HepG2 (cell line): ENCODE measurements around the gene SPAG6. TPM values are rescaled to one million over a fixed set of nuclear protein-coding genes. Genes with fewer than 3 reads are reported as not detected.

Experiments
- ATAC-seq: fragments of 200-7000 bp; cut with Tn5 transposase; 3 replicates; pipeline ENCODE4 v1.9.1; 2020; ENCODE audit warnings: mild to moderate bottlenecking, moderate library complexity
- BruUV-seq: library from RNA; stranded (reverse); fragments of 400-500 nt; replicated peaks from 2 replicates; lab custom pipeline; 2021; lab: Mats Ljungman, UMichigan
- CTCF ChIA-PET: fragments of 300-600 bp; formaldehyde crosslinking; extraction: SDS; loops from one replicate; lab custom pipeline; 2021; ENCODE audit warnings: low total read pairs, inconsistent platforms, low intra/inter-chr PET ratio; lab: Yijun Ruan, JAX
- POLR2A ChIA-PET: fragments of 350-600 bp; sonication (Branson Sonifier 250); formaldehyde crosslinking; loops from one replicate; lab custom pipeline; 2020; ENCODE audit warnings: antibody characterized with exemption, inconsistent platforms; lab: Yijun Ruan, JAX
- DNase-seq: peaks from one replicate; pipeline ENCODE4 v3.0.0-alpha.2; 2015; ENCODE audit warnings: low spot score
- FAIRE-seq: peaks from 3 replicates; lab custom pipeline; 2011; peaks lifted over from hg19 to GRCh38; lab: Jason Lieb, UNC
- H2AFZ ChIP-seq: one replicate; pipeline ENCODE4 v1.6.1; 2011; ENCODE audit warnings: low read length, inconsistent platforms
- H3K27ac ChIP-seq: fragments of 300-600 bp; 3 replicates; pipeline ENCODE4 v1.8.0; 2011; ENCODE audit warnings: mixed run types, mild to moderate bottlenecking, mixed read lengths, low read length, inconsistent platforms; ENCODE audit not compliant: insufficient read depth; ENCODE audit errors: extremely low read length
- H3K27me3 ChIP-seq, 2 experiments: fragments of 200-600 bp in 1 of 2; 2 replicates in 1 of 2; 3 replicates in 1 of 2; pipeline versions ENCODE4 v1.6.0 to v1.8.0; 2011; ENCODE audit warnings: low read length in 2 of 2, mild to moderate bottlenecking in 2 of 2, moderate library complexity in 2 of 2, inconsistent platforms in 1 of 2; ENCODE audit not compliant: insufficient read depth in 2 of 2, control insufficient read depth in 1 of 2
- H3K36me3 ChIP-seq, 2 experiments: fragments of 200-600 bp in 1 of 2; replicated peaks in 1 of 2; 2 replicates in 1 of 2; 3 replicates in 1 of 2; pipeline versions ENCODE4 v1.5.1 to v1.8.0; 2011; ENCODE audit warnings: low read length in 2 of 2, inconsistent platforms in 1 of 2; ENCODE audit not compliant: insufficient read depth in 2 of 2, control insufficient read depth in 1 of 2
- H3K4me1 ChIP-seq: 2 replicates; pipeline ENCODE4 v1.5.1; 2012; ENCODE audit warnings: low read length, inconsistent platforms; ENCODE audit not compliant: insufficient read depth
- H3K4me2 ChIP-seq: 2 replicates; pipeline ENCODE4 v1.6.0; 2011; ENCODE audit warnings: low read depth, low read length, inconsistent platforms
- H3K4me3 ChIP-seq, 3 experiments: fragments of 200-600 bp in 1 of 3; sonication (generic), shearing (Covaris generic) in 1 of 3; replicated peaks in 1 of 3; 2 replicates each; pipeline ENCODE4 v1.5.1; 2011 to 2016; ENCODE audit warnings: low read length in 3 of 3, inconsistent platforms in 2 of 3, low read depth in 2 of 3, mild to moderate bottlenecking in 2 of 3, control low read depth in 1 of 3, mixed read lengths in 1 of 3; ENCODE audit not compliant: insufficient read depth in 1 of 3
- H3K79me2 ChIP-seq: one replicate; pipeline ENCODE4 v1.6.1; 2011; ENCODE audit warnings: low read length, inconsistent platforms; ENCODE audit not compliant: insufficient read depth
- H3K9ac ChIP-seq: 2 replicates; pipeline ENCODE4 v1.6.0; 2011; ENCODE audit warnings: mild to moderate bottlenecking, low read depth, low read length, inconsistent platforms; ENCODE audit not compliant: insufficient read depth
- H3K9me3 ChIP-seq: 2 replicates; pipeline ENCODE4 v1.5.1; 2012; ENCODE audit warnings: mild to moderate bottlenecking, low read length
- H4K20me1 ChIP-seq: 2 replicates; pipeline ENCODE4 v1.6.0; 2011; ENCODE audit warnings: inconsistent platforms, mild to moderate bottlenecking, low read length, moderate library complexity; ENCODE audit not compliant: insufficient read depth
- CHD2 ChIP-seq: IDR thresholded peaks from 2 replicates; pipeline ENCODE4 v1.6.1; 2011; ENCODE audit warnings: low read depth, low read length, improper control_type of control experiment
- EEA1 ChIP-seq: sonication (generic); formaldehyde crosslinking; IDR thresholded peaks from 2 replicates; pipeline ENCODE4 v1.5.1; 2020; ENCODE audit warnings: mild to moderate bottlenecking, missing genetic modification reagents, borderline replicate concordance
- ELF1 ChIP-seq: sonication (generic); formaldehyde crosslinking; IDR thresholded peaks from 2 replicates; pipeline ENCODE4 v1.4.0; 2020; ENCODE audit warnings: missing genetic modification reagents
- FOXK1 ChIP-seq: sonication (generic); formaldehyde crosslinking; IDR thresholded peaks from 2 replicates; pipeline ENCODE4 v1.4.0; 2020; ENCODE audit warnings: low read depth, missing genetic modification reagents, borderline replicate concordance
- GABPA ChIP-seq, 2 experiments: IDR thresholded peaks; 2 replicates each; pipeline ENCODE4 v1.6.1; 2011 to 2016; ENCODE audit warnings: low read depth in 2 of 2, low read length in 1 of 2, missing biosample characterization in 1 of 2, missing genetic modification characterization in 1 of 2
- GABPB1 ChIP-seq: IDR thresholded peaks from 2 replicates; pipeline ENCODE4 v1.6.1; 2016; ENCODE audit warnings: mild to moderate bottlenecking, missing genetic modification reagents, moderate library complexity, missing compliant biosample characterization
- GATA4 ChIP-seq: sonication (generic); IDR thresholded peaks from 2 replicates; pipeline ENCODE4 v1.6.1; 2016; ENCODE audit warnings: antibody characterized with exemption, low read depth, borderline replicate concordance
- HES4 ChIP-seq: sonication (generic); formaldehyde crosslinking; IDR thresholded peaks from 2 replicates; pipeline ENCODE4 v1.9.0; 2021; ENCODE audit warnings: mild to moderate bottlenecking, missing genetic modification reagents, borderline replicate concordance
- KDM5B ChIP-seq: sonication (generic); formaldehyde crosslinking; IDR thresholded peaks from 2 replicates; pipeline ENCODE4 v1.4.0; 2020; ENCODE audit warnings: missing genetic modification reagents, mild to moderate bottlenecking, borderline replicate concordance
- RBFOX2 ChIP-seq: fragments of 200-400 bp; formaldehyde crosslinking; IDR thresholded peaks from 2 replicates; pipeline ENCODE4 v1.6.1; 2017; ENCODE audit warnings: low read depth, mild to moderate bottlenecking, low read length
- SOX13 ChIP-seq, 3 experiments: fragments of 450-650 bp in 1 of 3; sonication (generic) in 1 of 3; formaldehyde crosslinking in 1 of 3; IDR thresholded peaks in 2 of 3; conservative IDR thresholded peaks in 1 of 3; 2 replicates each; pipeline versions ENCODE4 v1.5.0 to v1.6.1; 2016 to 2020; ENCODE audit warnings: antibody characterized with exemption in 1 of 3, mild to moderate bottlenecking in 1 of 3, missing compliant biosample characterization in 1 of 3, missing genetic modification reagents in 1 of 3, moderate library complexity in 1 of 3
- TBP ChIP-seq: sonication (generic); formaldehyde crosslinking; IDR thresholded peaks from 2 replicates; pipeline ENCODE4 v1.5.0; 2020; ENCODE audit warnings: missing genetic modification reagents
- ZBTB21 ChIP-seq: sonication (generic); formaldehyde crosslinking; IDR thresholded peaks from 2 replicates; pipeline ENCODE4 v1.4.0; 2020; ENCODE audit warnings: missing genetic modification reagents
- ZFP36L2 ChIP-seq: sonication (generic); formaldehyde crosslinking; IDR thresholded peaks from 2 replicates; pipeline ENCODE4 v1.4.0; 2020; ENCODE audit warnings: missing genetic modification reagents
- ZFYVE20 ChIP-seq: sonication (generic); formaldehyde crosslinking; IDR thresholded peaks from 2 replicates; pipeline ENCODE4 v1.8.0; 2023; ENCODE audit warnings: low read depth, mild to moderate bottlenecking, moderate library complexity, missing genetic modification reagents, borderline replicate concordance
- ZNF343 ChIP-seq: sonication (generic); formaldehyde crosslinking; IDR thresholded peaks from 2 replicates; pipeline ENCODE4 v1.4.0; 2020; ENCODE audit warnings: mild to moderate bottlenecking, missing genetic modification reagents
- in situ Hi-C: cut with HindIII; loops from 2 replicates; pipeline ENCODE4 v1.10.0; 2017; ENCODE audit warnings: low pct_unique_long_range_greater_than_20kb; ENCODE audit not compliant: extremely low pct_ligation_motif_present
- intact Hi-C: fragments of 100-400 bp; cut with micrococcal nuclease; formaldehyde crosslinking; loops from one replicate; pipeline ENCODE4 v1.10.0; 2022; ENCODE audit not compliant: unreplicated experiment
- polyA plus RNA-seq, 8 experiments: library from polyadenylated mRNA; depleted of rRNA in 3 of 8; stranded (reverse) in 7 of 8; unstranded in 1 of 8; fragments of >200 nt; fragmentation: Illumina TruSeq in 4 of 8; extraction: Trizol in 4 of 8; gene quantifications; 2 replicates each; pipeline versions ENCODE4 v1.2.1 to v1.2.3, GENCODE V29; 2011 to 2016; ENCODE audit warnings: low read depth in 4 of 8, missing spikeins in 1 of 8, mixed read lengths in 1 of 8; ENCODE audit not compliant: insufficient read depth in 1 of 8
- total RNA-seq, 5 experiments: library from RNA; depleted of rRNA; stranded (reverse); fragments of >200 nt; fragmentation: Illumina TruSeq; extraction: Trizol; gene quantifications; 2 replicates each; pipeline ENCODE4 v1.2.3, GENCODE V29; 2016; ENCODE audit warnings: low read depth in 1 of 5
- TF ChIP-seq, protein P1 (sequence below): IDR thresholded peaks from 2 replicates; pipeline ENCODE4 v1.6.1; 2018; ENCODE audit warnings: missing genetic modification reagents
- TF ChIP-seq, protein P2 (sequence below): sonication (generic); formaldehyde crosslinking; IDR thresholded peaks from 2 replicates; pipeline ENCODE4 v1.5.1; 2020; ENCODE audit warnings: missing genetic modification reagents, mild to moderate bottlenecking, borderline replicate concordance
- TF ChIP-seq, protein P3 (sequence below): sonication (generic); formaldehyde crosslinking; IDR thresholded peaks from 2 replicates; pipeline ENCODE4 v1.5.0; 2020; ENCODE audit warnings: mild to moderate bottlenecking, missing genetic modification reagents, borderline replicate concordance

The SPAG6 gene
- total and polyA plus RNA-seq, 2 of the 13 experiments (the other 11 are each of a cell fraction or from before 2014, with no cell fraction given), result not detected

DNA sequence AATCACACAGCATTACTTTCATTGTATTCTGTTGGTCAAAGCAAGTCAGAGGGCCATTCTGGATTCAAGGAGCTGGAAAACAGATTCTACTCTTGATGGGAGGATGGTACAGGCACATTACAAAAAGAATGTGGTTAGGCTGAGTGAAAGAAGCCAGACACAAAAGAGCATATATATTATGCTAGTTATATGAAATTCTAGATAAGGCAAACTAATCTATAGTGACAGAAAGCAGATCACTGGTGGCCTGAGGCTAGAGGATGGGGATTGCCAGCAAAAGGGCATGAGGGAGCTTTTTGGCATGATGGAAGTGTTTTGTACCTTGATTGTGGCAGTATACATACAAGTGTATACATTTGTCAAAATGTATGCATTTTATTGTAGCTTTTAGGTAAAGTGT lies 96.8 kb downstream of the SPAG6 start:
- Histone ChIP-seq H4K20me1 (no peaks in the 10 kb centered on the region), H3K27ac (no peak overlapping the region), H3K9ac (no peak overlapping the region), H3K4me1 (peaks cover 50% of the 10 kb centered on the region), H3K27me3 (peaks cover 0 to 6% of the 10 kb centered on the region in 2 experiments; a peak in 3 of 5 replicates), H3K4me3 (no peak overlapping the region), H3K36me3 (no peaks in the 10 kb centered on the region), H3K9me3 (no peaks in the 10 kb centered on the region), H2AFZ (no peak overlapping the region), H3K4me2 (no peak overlapping the region), H3K79me2 (no peaks in the 10 kb centered on the region)
- ATAC-seq (no peak), FAIRE-seq (no peak), DNase-seq (no peak)
- ChIA-PET POLR2A (no interaction called here), CTCF (no interaction called here)
- in situ Hi-C loops (no loop called here), intact Hi-C loops (no loop called here)
- TF ChIP-seq TBP (CRISPR knock-in tag) (no peak), ZFYVE20 (CRISPR knock-in tag) (no peak), GATA4 (no peak), ZNF343 (CRISPR knock-in tag) (no peak), CHD2 (no peak), HES4 (CRISPR knock-in tag) (no peak), FOXK1 (no peak), RBFOX2 (no peak), GABPB1 (no peak), ELF1 (no peak), ZFP36L2 (no peak), GABPA (IDR thresholded peaks at IDR 0.05; ENCODE audit: low read depth, low read length) (no peak), GABPA (CRISPR knock-in tag; IDR thresholded peaks at IDR 0.05; ENCODE audit: low read depth) (no peak), SOX13 (IDR thresholded peaks at IDR 0.05) (no peak), SOX13 (CRISPR knock-in tag; conservative IDR thresholded peaks at IDR 0.05 in 1 of 2, IDR thresholded peaks at IDR 0.05 in 1 of 2) (no peak), ZBTB21 (CRISPR knock-in tag) (no peak), KDM5B (CRISPR knock-in tag) (no peak), EEA1 (CRISPR knock-in tag) (no peak)
- TF ChIP-seq, protein P1, sequence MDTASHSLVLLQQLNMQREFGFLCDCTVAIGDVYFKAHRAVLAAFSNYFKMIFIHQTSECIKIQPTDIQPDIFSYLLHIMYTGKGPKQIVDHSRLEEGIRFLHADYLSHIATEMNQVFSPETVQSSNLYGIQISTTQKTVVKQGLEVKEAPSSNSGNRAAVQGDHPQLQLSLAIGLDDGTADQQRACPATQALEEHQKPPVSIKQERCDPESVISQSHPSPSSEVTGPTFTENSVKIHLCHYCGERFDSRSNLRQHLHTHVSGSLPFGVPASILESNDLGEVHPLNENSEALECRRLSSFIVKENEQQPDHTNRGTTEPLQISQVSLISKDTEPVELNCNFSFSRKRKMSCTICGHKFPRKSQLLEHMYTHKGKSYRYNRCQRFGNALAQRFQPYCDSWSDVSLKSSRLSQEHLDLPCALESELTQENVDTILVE (CRISPR knock-in tag), result no peak
- TF ChIP-seq, protein P2, sequence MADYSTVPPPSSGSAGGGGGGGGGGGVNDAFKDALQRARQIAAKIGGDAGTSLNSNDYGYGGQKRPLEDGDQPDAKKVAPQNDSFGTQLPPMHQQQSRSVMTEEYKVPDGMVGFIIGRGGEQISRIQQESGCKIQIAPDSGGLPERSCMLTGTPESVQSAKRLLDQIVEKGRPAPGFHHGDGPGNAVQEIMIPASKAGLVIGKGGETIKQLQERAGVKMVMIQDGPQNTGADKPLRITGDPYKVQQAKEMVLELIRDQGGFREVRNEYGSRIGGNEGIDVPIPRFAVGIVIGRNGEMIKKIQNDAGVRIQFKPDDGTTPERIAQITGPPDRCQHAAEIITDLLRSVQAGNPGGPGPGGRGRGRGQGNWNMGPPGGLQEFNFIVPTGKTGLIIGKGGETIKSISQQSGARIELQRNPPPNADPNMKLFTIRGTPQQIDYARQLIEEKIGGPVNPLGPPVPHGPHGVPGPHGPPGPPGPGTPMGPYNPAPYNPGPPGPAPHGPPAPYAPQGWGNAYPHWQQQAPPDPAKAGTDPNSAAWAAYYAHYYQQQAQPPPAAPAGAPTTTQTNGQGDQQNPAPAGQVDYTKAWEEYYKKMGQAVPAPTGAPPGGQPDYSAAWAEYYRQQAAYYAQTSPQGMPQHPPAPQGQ (CRISPR knock-in tag), result no peak
- TF ChIP-seq, protein P3, sequence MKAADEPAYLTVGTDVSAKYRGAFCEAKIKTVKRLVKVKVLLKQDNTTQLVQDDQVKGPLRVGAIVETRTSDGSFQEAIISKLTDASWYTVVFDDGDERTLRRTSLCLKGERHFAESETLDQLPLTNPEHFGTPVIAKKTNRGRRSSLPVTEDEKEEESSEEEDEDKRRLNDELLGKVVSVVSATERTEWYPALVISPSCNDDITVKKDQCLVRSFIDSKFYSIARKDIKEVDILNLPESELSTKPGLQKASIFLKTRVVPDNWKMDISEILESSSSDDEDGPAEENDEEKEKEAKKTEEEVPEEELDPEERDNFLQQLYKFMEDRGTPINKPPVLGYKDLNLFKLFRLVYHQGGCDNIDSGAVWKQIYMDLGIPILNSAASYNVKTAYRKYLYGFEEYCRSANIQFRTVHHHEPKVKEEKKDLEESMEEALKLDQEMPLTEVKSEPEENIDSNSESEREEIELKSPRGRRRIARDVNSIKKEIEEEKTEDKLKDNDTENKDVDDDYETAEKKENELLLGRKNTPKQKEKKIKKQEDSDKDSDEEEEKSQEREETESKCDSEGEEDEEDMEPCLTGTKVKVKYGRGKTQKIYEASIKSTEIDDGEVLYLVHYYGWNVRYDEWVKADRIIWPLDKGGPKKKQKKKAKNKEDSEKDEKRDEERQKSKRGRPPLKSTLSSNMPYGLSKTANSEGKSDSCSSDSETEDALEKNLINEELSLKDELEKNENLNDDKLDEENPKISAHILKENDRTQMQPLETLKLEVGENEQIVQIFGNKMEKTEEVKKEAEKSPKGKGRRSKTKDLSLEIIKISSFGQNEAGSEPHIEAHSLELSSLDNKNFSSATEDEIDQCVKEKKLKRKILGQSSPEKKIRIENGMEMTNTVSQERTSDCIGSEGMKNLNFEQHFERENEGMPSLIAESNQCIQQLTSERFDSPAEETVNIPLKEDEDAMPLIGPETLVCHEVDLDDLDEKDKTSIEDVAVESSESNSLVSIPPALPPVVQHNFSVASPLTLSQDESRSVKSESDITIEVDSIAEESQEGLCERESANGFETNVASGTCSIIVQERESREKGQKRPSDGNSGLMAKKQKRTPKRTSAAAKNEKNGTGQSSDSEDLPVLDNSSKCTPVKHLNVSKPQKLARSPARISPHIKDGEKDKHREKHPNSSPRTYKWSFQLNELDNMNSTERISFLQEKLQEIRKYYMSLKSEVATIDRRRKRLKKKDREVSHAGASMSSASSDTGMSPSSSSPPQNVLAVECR, result no peak
- BruUV-seq, result no TSS peak
